Liver (tissue), 3 donors: ENCODE data around the gene PPP3CA.

ENCODE experiments used
- CTCF ChIP-seq: fragments of 150-350 bp; IDR thresholded peaks from 2 replicates; pipeline ENCODE4 v1.5.1; 2017; ENCODE audit warnings: improper control_type of control experiment, low read depth, low read length; ENCODE audit not compliant: missing input control
- FOXA1 ChIP-seq: IDR thresholded peaks from 2 replicates; pipeline ENCODE4 v1.6.1; 2016; ENCODE audit warnings: antibody characterized with exemption
- GABPA ChIP-seq, 2 donors: IDR thresholded peaks in 1 of 2; conservative IDR thresholded peaks in 1 of 2; 2 replicates each; pipeline ENCODE4 v1.6.1; 2016; ENCODE audit warnings: antibody characterized with exemption in 2 of 2, mild to moderate bottlenecking in 1 of 2, moderate library complexity in 1 of 2
- RAD21 ChIP-seq, 2 donors: IDR thresholded peaks; 2 replicates each; pipeline ENCODE4 v1.6.1; 2016; ENCODE audit warnings: antibody characterized with exemption in 2 of 2, mild to moderate bottlenecking in 2 of 2
- ZBTB33 ChIP-seq: IDR thresholded peaks from 2 replicates; pipeline ENCODE4 v1.6.1; 2016; ENCODE audit warnings: antibody characterized with exemption
- donor health status: healthy.
- donor health status: healthy.

- TF ChIP-seq CTCF (no peak), RAD21 (IDR thresholded peaks at IDR 0.05) (no peak), GABPA (IDR thresholded peaks at IDR 0.05 in 1 of 2, conservative IDR thresholded peaks at IDR 0.05 in 1 of 2) (no peak), ZBTB33 (no peak), FOXA1 (no peak)
Observed at GRCh38 chr4:101291198-101291597, 56.1 kb downstream of the PPP3CA start.
